OCI-LY3 (cell line): ENCODE measurements around the gene UBE2R2.
"Not testable (repeated sequence)": the region's sequence is repeated elsewhere in the genome, so short reads cannot be mapped to it uniquely, and the experiment has no call there.

Source experiments
- H2AFZ ChIP-seq: fragments of 200-600, 300-600 bp; shearing (Covaris generic); 2 replicates; pipeline ENCODE4 v1.6.0; 2014; ENCODE audit warnings: antibody characterized with exemption, low read depth, low read length
- H3K27ac ChIP-seq: fragments of 200-600, 300-600 bp; sonication (generic); 2 replicates; pipeline ENCODE4 v1.5.1; 2014; ENCODE audit warnings: mild to moderate bottlenecking, low read length, moderate library complexity, mixed read lengths
- H3K27me3 ChIP-seq: fragments of 200-600, 300-600 bp; sonication (generic); 2 replicates; pipeline ENCODE4 v1.6.1; 2014; ENCODE audit warnings: low read depth, low read length, mixed read lengths
- H3K36me3 ChIP-seq: fragments of 200-600, 300-600 bp; sonication (generic); replicated peaks from 2 replicates; pipeline ENCODE3; 2014; ENCODE audit warnings: low read depth, low read length, mixed read lengths
- H3K4me1 ChIP-seq: fragments of 300-600, 200-600 bp; sonication (generic); 2 replicates; pipeline ENCODE4 v1.6.1; 2014; ENCODE audit warnings: low read length, mixed read lengths
- H3K4me2 ChIP-seq: fragments of 200-600, 300-600 bp; sonication (generic); 2 replicates; pipeline ENCODE4 v1.6.1; 2014; ENCODE audit warnings: low read length, mixed read lengths
- H3K4me3 ChIP-seq: fragments of 300-600, 200-600 bp; sonication (generic); 2 replicates; pipeline ENCODE4 v1.5.1; 2014; ENCODE audit warnings: antibody characterized with exemption, mild to moderate bottlenecking, low read length, moderate library complexity
- H3K79me2 ChIP-seq: fragments of 300-600, 200-600 bp; shearing (Covaris generic); 2 replicates; pipeline ENCODE4 v1.6.1; 2014; ENCODE audit warnings: mild to moderate bottlenecking, low read length, mixed read lengths
- H3K9ac ChIP-seq: fragments of 300-600, 200-600 bp; shearing (Covaris generic); 2 replicates; pipeline ENCODE4 v1.6.0; 2014; ENCODE audit warnings: mild to moderate bottlenecking, low read length, moderate library complexity
- H3K9me3 ChIP-seq: fragments of 200-600, 300-600 bp; shearing (Covaris generic); 2 replicates; pipeline ENCODE4 v1.6.1; 2014; ENCODE audit warnings: low read length, mixed read lengths; ENCODE audit not compliant: insufficient read depth
- H4K20me1 ChIP-seq: fragments of 200-600, 300-600 bp; sonication (generic); 2 replicates; pipeline ENCODE4 v1.6.1; 2016; ENCODE audit warnings: low read length, mixed read lengths; ENCODE audit not compliant: insufficient read depth
- EZH2phosphoT487 ChIP-seq: fragments of 200-600 bp; shearing (Covaris generic); IDR thresholded peaks from 2 replicates; pipeline ENCODE4 v1.6.1; 2018; ENCODE audit warnings: antibody characterized with exemption, mixed run types, low read depth
- TF ChIP-seq, protein P1 (sequence below): fragments of 200-600, 300-600 bp; sonication (generic); IDR thresholded peaks from 2 replicates; pipeline ENCODE4 v1.5.1; 2014; ENCODE audit warnings: antibody characterized with exemption, low read length, low read depth

Gene UBE2R2

DNA sequence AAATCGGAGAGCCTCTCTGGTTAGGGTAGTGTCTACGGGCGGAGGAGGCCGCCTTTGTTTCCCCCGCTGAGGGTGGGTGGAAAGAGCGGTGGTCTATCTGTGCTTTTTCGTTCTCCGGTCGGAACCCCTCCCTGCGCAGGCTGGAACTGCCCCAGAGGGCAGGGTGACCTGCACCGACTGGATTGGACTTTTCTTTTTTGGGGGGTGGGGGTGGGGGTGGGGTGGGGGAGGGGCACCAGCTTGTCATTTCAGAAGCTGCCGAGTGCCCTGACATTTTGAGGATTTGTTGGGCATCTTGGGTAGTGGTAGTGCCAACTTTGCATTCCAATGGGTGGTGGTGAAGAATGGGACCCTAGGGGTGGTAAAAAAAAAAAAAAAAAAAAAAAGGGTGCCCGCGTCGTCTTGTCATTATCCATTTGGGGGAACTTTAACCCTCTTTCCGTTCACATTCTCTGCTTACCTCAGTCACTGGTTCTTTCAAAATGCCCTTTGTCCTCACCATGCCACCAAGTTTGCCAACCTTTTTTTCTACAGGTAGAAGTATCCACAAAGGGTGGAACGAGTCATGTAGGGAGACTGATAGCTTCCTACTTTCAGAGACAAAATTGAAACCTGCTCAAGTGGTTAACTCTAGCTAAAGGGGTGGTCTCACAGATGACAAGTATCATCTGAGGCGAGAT, 1.3 kb downstream of the UBE2R2 start:
- peak overlapping the region; percentile 84 for H3K4me2 ChIP-seq
- TF ChIP-seq EZH2phosphoT487: no peak
- TF ChIP-seq, protein P1, sequence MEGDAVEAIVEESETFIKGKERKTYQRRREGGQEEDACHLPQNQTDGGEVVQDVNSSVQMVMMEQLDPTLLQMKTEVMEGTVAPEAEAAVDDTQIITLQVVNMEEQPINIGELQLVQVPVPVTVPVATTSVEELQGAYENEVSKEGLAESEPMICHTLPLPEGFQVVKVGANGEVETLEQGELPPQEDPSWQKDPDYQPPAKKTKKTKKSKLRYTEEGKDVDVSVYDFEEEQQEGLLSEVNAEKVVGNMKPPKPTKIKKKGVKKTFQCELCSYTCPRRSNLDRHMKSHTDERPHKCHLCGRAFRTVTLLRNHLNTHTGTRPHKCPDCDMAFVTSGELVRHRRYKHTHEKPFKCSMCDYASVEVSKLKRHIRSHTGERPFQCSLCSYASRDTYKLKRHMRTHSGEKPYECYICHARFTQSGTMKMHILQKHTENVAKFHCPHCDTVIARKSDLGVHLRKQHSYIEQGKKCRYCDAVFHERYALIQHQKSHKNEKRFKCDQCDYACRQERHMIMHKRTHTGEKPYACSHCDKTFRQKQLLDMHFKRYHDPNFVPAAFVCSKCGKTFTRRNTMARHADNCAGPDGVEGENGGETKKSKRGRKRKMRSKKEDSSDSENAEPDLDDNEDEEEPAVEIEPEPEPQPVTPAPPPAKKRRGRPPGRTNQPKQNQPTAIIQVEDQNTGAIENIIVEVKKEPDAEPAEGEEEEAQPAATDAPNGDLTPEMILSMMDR: no peak
- H3K27me3 ChIP-seq: no peaks in the 10 kb centered on the region
- peak overlapping the region; percentile 85 for H3K27ac ChIP-seq
- H3K36me3 ChIP-seq: peaks cover 8% of the 10 kb centered on the region
- peak overlapping the region; percentile 95 for H3K9ac ChIP-seq
- peak overlapping the region; percentile 99 for H3K4me3 ChIP-seq
- peaks cover 45% of the 10 kb centered on the region for H3K4me1 ChIP-seq
- peaks cover 40% of the 10 kb centered on the region for H4K20me1 ChIP-seq
- peaks cover 67% of the 10 kb centered on the region for H3K79me2 ChIP-seq
- H2AFZ ChIP-seq: no peak overlapping the region
- H3K9me3 ChIP-seq: no peaks in the 10 kb centered on the region

GRCh38 chr9:33818847-33819500, 2.0 kb downstream of the UBE2R2 start:
- Histone ChIP-seq H3K27me3 (no peaks in the 10 kb centered on the region), H3K4me3 (peak overlapping the region; percentile 99), H3K9ac (peak overlapping the region; percentile 95), H4K20me1 (peaks cover 45% of the 10 kb centered on the region), H3K79me2 (peaks cover 73% of the 10 kb centered on the region), H3K9me3 (no peaks in the 10 kb centered on the region), H2AFZ (no peak overlapping the region), H3K36me3 (peaks cover 13% of the 10 kb centered on the region), H3K27ac (peak overlapping the region; percentile 19; the same call in 1 of the 2 replicates), H3K4me1 (peaks cover 41% of the 10 kb centered on the region), H3K4me2 (peak overlapping the region; percentile 84)
- TF ChIP-seq, protein P1: no peak

GRCh38 chr9:33820231-33820745, 3.3 kb downstream of the UBE2R2 start:
- no peaks in the 10 kb centered on the region for H3K27me3 ChIP-seq
- TF ChIP-seq, protein P1: no peak
- TF ChIP-seq EZH2phosphoT487: no peak
- H2AFZ ChIP-seq: no peak overlapping the region
- H4K20me1 ChIP-seq: peaks cover 54% of the 10 kb centered on the region
- no peaks in the 10 kb centered on the region for H3K9me3 ChIP-seq
- H3K36me3 ChIP-seq: peaks cover 17% of the 10 kb centered on the region
- H3K4me3 ChIP-seq: no peak overlapping the region
- no peak overlapping the region for H3K9ac ChIP-seq
- peaks cover 28% of the 10 kb centered on the region for H3K4me1 ChIP-seq
- H3K27ac ChIP-seq: no peak overlapping the region
- H3K79me2 ChIP-seq: peaks cover 86% of the 10 kb centered on the region
- H3K4me2 ChIP-seq: peak overlapping the region; percentile 18

- H3K4me3 ChIP-seq: no peak overlapping the region
Observed at GRCh38 chr9:33823801-33824200, 6.8 kb downstream of the UBE2R2 start.

DNA sequence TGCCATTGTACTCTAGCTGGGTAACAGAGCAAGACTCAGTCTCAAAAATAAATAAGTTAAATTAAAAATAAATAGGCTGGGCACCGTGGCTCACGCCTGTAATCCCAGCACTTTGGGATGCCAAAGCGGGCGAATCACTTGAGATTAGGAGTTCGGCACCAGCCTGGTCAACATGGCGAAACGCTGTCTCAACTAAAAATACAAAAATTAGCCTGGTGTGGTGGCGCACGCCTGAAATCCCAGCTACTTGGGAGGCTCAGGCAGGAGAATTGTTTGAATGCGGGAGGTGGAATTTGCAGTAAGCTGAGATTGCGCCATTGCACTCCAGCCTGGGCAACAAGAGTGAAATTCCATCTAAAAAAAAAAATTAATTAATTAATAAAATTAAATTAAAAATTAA, 10.3 kb downstream of the UBE2R2 start:
- not testable (repeated sequence) for H3K4me3 ChIP-seq, H3K27ac ChIP-seq, H3K9me3 ChIP-seq, H3K27me3 ChIP-seq, H2AFZ ChIP-seq, H3K9ac ChIP-seq, H3K4me2 ChIP-seq, H3K4me1 ChIP-seq
- peaks cover 19% of the 10 kb centered on the region for H3K36me3 ChIP-seq
- peaks cover 99% of the 10 kb centered on the region for H3K79me2 ChIP-seq
- H4K20me1 ChIP-seq: peaks cover 52% of the 10 kb centered on the region

More at GRCh38 chr9:33823801-33824200, 6.8 kb downstream of the UBE2R2 start:
- no peaks in the 10 kb centered on the region for H3K27me3 ChIP-seq
- no peak overlapping the region for H3K9ac ChIP-seq
- H4K20me1 ChIP-seq: peaks cover 75% of the 10 kb centered on the region
- no peak overlapping the region for H2AFZ ChIP-seq
- peaks cover 26% of the 10 kb centered on the region for H3K36me3 ChIP-seq
- H3K79me2 ChIP-seq: peaks cover 100% of the 10 kb centered on the region
- no peak overlapping the region for H3K27ac ChIP-seq
- H3K4me1 ChIP-seq: peaks cover 14% of the 10 kb centered on the region
- no peak overlapping the region for H3K4me2 ChIP-seq
- no peak for TF ChIP-seq EZH2phosphoT487
- TF ChIP-seq, protein P1: no peak
- no peaks in the 10 kb centered on the region for H3K9me3 ChIP-seq
